GM12878 (cell line): ENCODE results near the gene FBF1. TPM values are rescaled to one million over a fixed set of nuclear protein-coding genes. Genes with fewer than 3 reads are reported as not detected.
A peak's percentile ranks its signal among the peaks of the same experiment; 100 is the strongest.

Source experiments
- ATAC-seq: fragments of 200-7000 bp; cut with Tn5 transposase; 3 replicates; pipeline ENCODE4 v1.9.1; 2020; ENCODE audit warnings: mild to moderate bottlenecking, moderate library complexity
- BruUV-seq: library from RNA; stranded (reverse); fragments of 400-500 nt; replicated peaks from 2 replicates; lab custom pipeline; 2021; lab: Mats Ljungman, UMichigan
- CTCF ChIA-PET: fragments of 300-600 bp; sonication (Branson Sonifier 250); formaldehyde crosslinking; extraction: SDS; loops from one replicate; lab custom pipeline; 2021; ENCODE audit warnings: inconsistent platforms; lab: Yijun Ruan, JAX
- POLR2A ChIA-PET: fragments of 350-600 bp; formaldehyde crosslinking; extraction: SDS; loops from one replicate; lab custom pipeline; 2021; ENCODE audit warnings: inconsistent platforms; lab: Charles Lee
- RAD21 ChIA-PET: fragments of 300-600 bp; sonication (Branson Sonifier 250); formaldehyde crosslinking; loops from one replicate; lab custom pipeline; 2023; ENCODE audit warnings: antibody characterized with exemption; ENCODE audit not compliant: unreplicated experiment; lab: Charles Lee
- SMC1A ChIA-PET: fragments of 300-600 bp; sonication (Branson Sonifier 250); formaldehyde crosslinking; loops from one replicate; lab custom pipeline; 2023; ENCODE audit not compliant: unreplicated experiment, uncharacterized antibody; lab: Charles Lee
- DNase-seq: peaks from one replicate; pipeline ENCODE4 v3.0.0-alpha.2; 2011; ENCODE audit warnings: low read depth, low spot score
- FAIRE-seq: peaks from 3 replicates; lab custom pipeline; 2011; peaks lifted over from hg19 to GRCh38; lab: Jason Lieb, UNC
- H2AFZ ChIP-seq: 2 replicates; pipeline ENCODE4 v1.6.0; 2011; ENCODE audit warnings: low read depth, low read length, control low read depth; ENCODE audit not compliant: control insufficient read depth
- H3K27ac ChIP-seq: 2 replicates; pipeline ENCODE4 v1.5.1; 2011; ENCODE audit warnings: control low read depth; ENCODE audit not compliant: control insufficient read depth, insufficient read depth
- H3K27me3 ChIP-seq, 2 experiments: replicated peaks in 1 of 2; 2 replicates each; pipeline versions ENCODE4 v1.6.0 to v1.6.1; 2011; ENCODE audit warnings: low read length in 1 of 2; ENCODE audit not compliant: control insufficient read depth in 2 of 2, insufficient read depth in 2 of 2
- H3K36me3 ChIP-seq, 2 experiments: 2 replicates each; pipeline ENCODE4 v1.5.1; 2011; ENCODE audit warnings: low read length in 1 of 2; ENCODE audit not compliant: control insufficient read depth in 2 of 2, insufficient read depth in 2 of 2
- H3K4me1 ChIP-seq: 2 replicates; pipeline ENCODE4 v1.6.1; 2011; ENCODE audit warnings: mild to moderate bottlenecking, low read length, moderate library complexity, mixed read lengths; ENCODE audit not compliant: control insufficient read depth, insufficient read depth
- H3K4me2 ChIP-seq: 2 replicates; pipeline ENCODE4 v1.6.0; 2011; ENCODE audit warnings: control low read depth; ENCODE audit not compliant: control insufficient read depth, insufficient read depth
- H3K4me3 ChIP-seq: fragments of 200-600 bp; sonication (generic); 2 replicates; pipeline ENCODE4 v1.5.1; 2016
- H3K79me2 ChIP-seq: 2 replicates; pipeline ENCODE4 v1.6.0; 2011; ENCODE audit warnings: low read length; ENCODE audit not compliant: control insufficient read depth, insufficient read depth
- H3K9ac ChIP-seq: 2 replicates; pipeline ENCODE4 v1.8.0; 2011; ENCODE audit warnings: low read length, control low read depth, mixed read lengths; ENCODE audit not compliant: control insufficient read depth, insufficient read depth
- H3K9me3 ChIP-seq: replicated peaks from 3 replicates; pipeline ENCODE4 v1.5.1; 2011; ENCODE audit warnings: mild to moderate bottlenecking, low read length; ENCODE audit not compliant: control insufficient read depth, insufficient read depth
- H4K20me1 ChIP-seq: 2 replicates; pipeline ENCODE4 v1.6.0; 2011; ENCODE audit not compliant: control insufficient read depth, insufficient read depth
- CHD2 ChIP-seq: IDR thresholded peaks from 2 replicates; pipeline ENCODE4 v1.6.1; 2011; ENCODE audit warnings: low read depth, low read length, improper control_type of control experiment, borderline replicate concordance
- E2F8 ChIP-seq: fragments of 450-650 bp; IDR thresholded peaks from 2 replicates; pipeline ENCODE4 v1.6.1; 2018; ENCODE audit warnings: mild to moderate bottlenecking, low read depth, moderate library complexity; ENCODE audit not compliant: partially characterized antibody
- LARP7 ChIP-seq: fragments of 450-650 bp; IDR thresholded peaks from 2 replicates; pipeline ENCODE4 v1.6.1; 2017; ENCODE audit warnings: mild to moderate bottlenecking
- MXI1 ChIP-seq: fragments of 150-350 bp; IDR thresholded peaks from 2 replicates; pipeline ENCODE4 v1.6.1; 2011; ENCODE audit warnings: low read depth, mild to moderate bottlenecking, inconsistent platforms, low read length, improper control_type of control experiment
- POLR2AphosphoS2 ChIP-seq: IDR thresholded peaks from 2 replicates; pipeline ENCODE4 v1.6.1; 2011; ENCODE audit warnings: low read depth, mild to moderate bottlenecking, low read length, improper control_type of control experiment, moderate library complexity
- POLR2AphosphoS5 ChIP-seq: IDR thresholded peaks from 2 replicates; pipeline ENCODE4 v1.6.1; 2011; ENCODE audit warnings: mild to moderate bottlenecking, low read length, inconsistent platforms
- SIN3A ChIP-seq: IDR thresholded peaks from 2 replicates; pipeline ENCODE4 v1.6.1; 2012; ENCODE audit warnings: low read depth, low read length, improper control_type of control experiment
- SPI1 ChIP-seq: IDR thresholded peaks from 2 replicates; pipeline ENCODE4 v1.6.1; 2011; ENCODE audit warnings: low read depth, mild to moderate bottlenecking, low read length, moderate library complexity, borderline replicate concordance; ENCODE audit not compliant: insufficient read depth
- USF1 ChIP-seq: IDR thresholded peaks from 2 replicates; pipeline ENCODE4 v1.6.1; 2011; ENCODE audit warnings: borderline replicate concordance, low read depth, mild to moderate bottlenecking, moderate library complexity, mixed read lengths, low read length; ENCODE audit not compliant: insufficient read depth; ENCODE audit errors: extremely low read length
- YY1 ChIP-seq: IDR thresholded peaks from 2 replicates; pipeline ENCODE4 v1.6.1; 2011; ENCODE audit warnings: low read depth, mild to moderate bottlenecking, low read length
- ZNF207 ChIP-seq: fragments of 450-650 bp; IDR thresholded peaks from 2 replicates; pipeline ENCODE4 v1.6.1; 2014; ENCODE audit warnings: antibody characterized with exemption, mild to moderate bottlenecking, borderline replicate concordance
- ZNF217 ChIP-seq: fragments of 450-650 bp; IDR thresholded peaks from 2 replicates; pipeline ENCODE4 v1.6.1; 2017; ENCODE audit warnings: antibody characterized with exemption, mild to moderate bottlenecking
- ZNF274 ChIP-seq: IDR thresholded peaks from one replicate; pipeline ENCODE4 v1.8.0; 2011; ENCODE audit not compliant: insufficient read length, insufficient read depth
- ZNF592 ChIP-seq: fragments of 450-650 bp; IDR thresholded peaks from 2 replicates; pipeline ENCODE4 v1.6.1; 2017; ENCODE audit warnings: mild to moderate bottlenecking, moderate library complexity
- WGBS: methylation state at CpG from one replicate; pipeline ENCODE4 v1.1.6; 2016; ENCODE audit warnings: low lambda C conversion rate; ENCODE audit not compliant: insufficient replicate concordance, insufficient coverage; ENCODE audit errors: missing lambda C conversion rate; 5-methylcytosine and 5-hydroxymethylcytosine counted together
- in situ Hi-C: fragments of 300-500 bp; cut with MboI; formaldehyde crosslinking; loops from 9 replicates; pipeline ENCODE4 v1.14.3; 2018; ENCODE audit warnings: mixed read lengths
- intact Hi-C: fragments of 100-400 bp; cut with micrococcal nuclease; formaldehyde crosslinking; loops from one replicate; pipeline ENCODE4 v1.14.2; 2022; ENCODE audit not compliant: unreplicated experiment
- polyA plus RNA-seq, 11 experiments: library from polyadenylated mRNA; depleted of rRNA in 4 of 11; unstranded in 6 of 11; stranded (reverse) in 5 of 11; fragments of >200 nt; fragmentation: Nextera tagmentation in 4 of 11; fragmentation: Illumina TruSeq in 1 of 11; extraction: Ambion mirVana in 4 of 11; extraction: Trizol in 1 of 11; gene quantifications; 1 replicate in 1 of 11; 2 replicates in 10 of 11; pipeline versions ENCODE4 v1.2.1 to v1.2.3, GENCODE V29; 2011 to 2016; ENCODE audit warnings: inconsistent platforms in 2 of 11, missing spikeins in 2 of 11, low read depth in 1 of 11
- total RNA-seq, 4 experiments: library from RNA; depleted of rRNA in 3 of 4; stranded (reverse); fragments of >200 nt in 3 of 4; fragmentation: Illumina TruSeq in 1 of 4; extraction: Trizol in 1 of 4; gene quantifications; 2 replicates each; pipeline versions ENCODE4 v1.2.1 to v1.2.3, GENCODE V29; 2013 to 2021

FBF1 gene
- total and polyA plus RNA-seq, 10 of the 15 experiments (the other 5 are each of a cell fraction or from before 2014, with no cell fraction given) = 0.29 to 15.0 (median 7.0) TPM

- no peaks in the 10 kb centered on the region for H4K20me1 ChIP-seq
- no peak overlapping the region for H3K27ac ChIP-seq
- no peaks in the 10 kb centered on the region for H3K79me2 ChIP-seq
- POLR2A ChIA-PET = interaction anchor here (0.8 to 3.7 kb wide), 6 partner anchors 18 to 113 kb away, joined by 3 to 27 read pairs (median 4); partner anchors contain the start of genes GALK1 and TRIM65
- peaks cover 2% of the 10 kb centered on the region in 2 experiments for H3K27me3 ChIP-seq
- no peak for DNase-seq
- H3K9me3 ChIP-seq = no peaks in the 10 kb centered on the region
- intact Hi-C loops = loop anchor here (2.0 kb wide), 1 partner anchor 19 kb away; the partner anchor contains the start of gene TRIM65
- FAIRE-seq = no peak
- BruUV-seq = no TSS peak
- SMC1A ChIA-PET = interaction anchor here (1.3 to 1.6 kb wide), 2 partner anchors 113 to 125 kb away, joined by 3 read pairs; partner anchors contain the start of gene GALK1
- H3K9ac ChIP-seq = peak overlapping the region; percentile 24; the same call in 1 of the 2 replicates
- H3K4me3 ChIP-seq = peak overlapping the region; percentile 29; the same call in 1 of the 2 replicates
- no peaks in the 10 kb centered on the region for H3K36me3 ChIP-seq
- H3K4me2 ChIP-seq = peak overlapping the region; percentile 92
- CTCF ChIA-PET = interaction anchor here (0.6 to 7.9 kb wide), 13 partner anchors 13 to 603 kb away, joined by 3 to 81 read pairs (median 5); partner anchors contain the start of genes GALK1, TRIM65 and WBP2
- peak overlapping the region; percentile 59 for H2AFZ ChIP-seq
- RAD21 ChIA-PET = interaction anchor here (1.6 to 2.4 kb wide), 4 partner anchors 19 to 124 kb away, joined by 4 to 16 read pairs (median 8); partner anchors contain the start of gene WBP2
- peak; percentile 83 for ATAC-seq
- WGBS = 1% methylated on average over 55 of the region's 56 CpGs
- in situ Hi-C loops = no loop called here
- peaks cover 25% of the 10 kb centered on the region for H3K4me1 ChIP-seq
- TF ChIP-seq LARP7 (peak; percentile 88), YY1 (no peak), SIN3A (no peak), USF1 (no peak), ZNF592 (0 out of 2 replicates have a peak, but pooled peaks have one; percentile 49), E2F8 (no peak), POLR2AphosphoS5 (no peak), MXI1 (peak; percentile 19; the same call in 1 of the 2 replicates), SPI1 (no peak), ZNF217 (no peak), ZNF207 (no peak), POLR2AphosphoS2 (no peak), ZNF274 (no peak), CHD2 (no peak)
These were observed 63.1 kb downstream of the FBF1 start for GRCh38 chr17:75877752-75878173.
